ENCODE data around the gene ZDHHC14. TPM values are rescaled to one million over a fixed set of nuclear protein-coding genes. Genes with fewer than 3 reads are reported as not detected.
"Not testable (repeated sequence)": the region's sequence is repeated elsewhere in the genome, so short reads cannot be mapped to it uniquely, and the experiment has no call there.

The ZDHHC14 gene
- total RNA-seq, 1 donor from 2014 or later, result 23.5 TPM

GRCh38 chr6:157716251-157716995 is 335.4 kb downstream of the ZDHHC14 start:
- no peak for DNase-seq (ENCODE audit: low spot score)

GRCh38 chr6:157717340-157717748 is 336.4 kb downstream of the ZDHHC14 start:
- DNase-seq (ENCODE audit: low spot score), result no peak

- no peak for DNase-seq (ENCODE audit: low spot score)
These were observed 337.7 kb downstream of the ZDHHC14 start for GRCh38 chr6:157718503-157719187.

- not testable (repeated sequence) for DNase-seq (ENCODE audit: low spot score)
These were observed 340.0 kb downstream of the ZDHHC14 start for GRCh38 chr6:157720964-157721363.

GRCh38 chr6:157721426-157721825 is 340.4 kb downstream of the ZDHHC14 start:
- DNase-seq (ENCODE audit: low spot score), result no peak

GRCh38 chr6:157721830-157722229 is 340.8 kb downstream of the ZDHHC14 start:
- DNase-seq (ENCODE audit: low spot score), result no peak

- DNase-seq (ENCODE audit: low spot score), result no peak
These were observed 342.4 kb downstream of the ZDHHC14 start for GRCh38 chr6:157723376-157723775.

GRCh38 chr6:157724138-157724820 is 343.3 kb downstream of the ZDHHC14 start:
- no peak for DNase-seq (ENCODE audit: low spot score)

GRCh38 chr6:157724960-157725741 is 344.2 kb downstream of the ZDHHC14 start:
- DNase-seq (ENCODE audit: low spot score), result no peak

- no peak for DNase-seq (ENCODE audit: low spot score)
These were observed 344.8 kb downstream of the ZDHHC14 start for GRCh38 chr6:157725836-157726235.

GRCh38 chr6:157726892-157727628 is 346.1 kb downstream of the ZDHHC14 start:
- no peak for DNase-seq (ENCODE audit: low spot score)

Other genes starting within 250 kb of the ZDHHC14 start
- gene TMEM242, start 57.7 kb upstream of the ZDHHC14 start, total RNA-seq, result 12.9 TPM